GM19193 (cell line): Measurements from ENCODE around the gene SUPT20HL2.

Experiments used
- POLR2A ChIP-seq: IDR thresholded peaks from 4 replicates; pipeline ENCODE4 v1.6.1; 2011; ENCODE audit not compliant: insufficient read depth, insufficient read length; ENCODE audit errors: extremely low read depth

SUPT20HL2 gene

GRCh38 chrX:24314019-24314635 lies at the start of gene SUPT20HL2:
TSS of gene SUPT20HL2 (minus strand) at chrX:24314069. CDS start at chrX:24313315, 754 bp downstream.
- TF ChIP-seq POLR2A = no peak

DNA sequence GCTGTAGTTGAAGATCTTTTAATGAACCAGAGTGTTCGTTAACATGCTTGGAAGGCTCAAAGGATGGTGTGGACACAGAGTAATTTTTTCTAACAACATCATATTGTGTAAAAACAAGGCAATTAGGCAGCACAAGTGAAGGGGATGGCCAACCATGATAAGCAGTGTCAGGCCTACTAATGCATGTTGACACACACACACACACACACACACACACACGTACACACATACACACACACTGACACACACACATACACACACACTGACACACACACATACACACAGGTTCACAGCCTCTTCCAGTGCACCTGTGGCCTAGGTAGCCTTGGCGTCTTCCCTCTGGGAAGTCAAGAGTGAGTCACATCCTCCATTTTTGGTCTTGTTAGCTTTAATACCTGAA lies 46.4 kb upstream of the SUPT20HL2 start, which contains the start of gene SUPT20HL1:
TSS of gene SUPT20HL1 (plus strand) at position 368 of the 400 bp plus-strand sequence. CDS start 2,122 bp downstream, outside the sequence.
- TF ChIP-seq POLR2A = no peak

DNA sequence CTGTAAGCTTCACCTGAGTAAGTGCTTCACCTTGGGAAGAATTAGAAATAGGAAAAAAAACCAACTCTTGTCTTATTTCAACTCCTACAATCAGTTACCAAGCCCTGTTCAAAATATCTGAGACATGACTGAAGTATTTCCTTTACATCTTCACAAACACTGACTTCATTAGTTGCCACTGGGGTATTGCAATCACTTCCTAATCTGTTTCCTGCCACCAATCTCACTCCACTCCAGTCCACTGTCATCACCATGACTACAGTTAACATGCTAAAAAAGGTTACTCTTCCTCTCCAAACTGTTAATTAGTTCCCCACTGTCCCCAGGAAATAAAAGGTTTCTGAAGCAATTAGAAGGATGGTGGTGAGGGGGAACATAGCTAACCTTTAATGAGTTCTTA lies 43.2 kb upstream of the SUPT20HL2 start:
- no peak for TF ChIP-seq POLR2A

- no peak for TF ChIP-seq POLR2A
Observed at GRCh38 chrX:24355095-24355494, 41.2 kb upstream of the SUPT20HL2 start.

DNA sequence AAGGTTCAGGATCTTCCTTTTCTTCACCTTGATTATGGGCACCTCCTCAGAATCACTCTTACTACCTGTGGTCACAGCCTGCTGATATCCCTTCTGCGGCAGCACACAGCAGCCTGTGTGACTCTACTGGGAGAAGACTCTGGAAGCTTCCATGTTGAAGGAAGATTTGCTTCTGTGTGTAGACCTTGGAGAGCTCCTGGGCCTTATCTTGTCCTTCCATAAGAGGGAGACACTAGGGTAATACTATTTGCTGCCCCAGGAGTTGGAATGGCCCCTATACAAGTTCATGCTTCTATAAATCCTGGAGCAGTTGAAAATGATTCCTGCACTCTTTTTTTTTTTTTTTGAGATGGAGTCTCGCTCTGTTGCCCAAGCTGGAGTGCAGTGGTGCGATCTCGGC lies 36.3 kb upstream of the SUPT20HL2 start:
- no peak for TF ChIP-seq POLR2A

DNA sequence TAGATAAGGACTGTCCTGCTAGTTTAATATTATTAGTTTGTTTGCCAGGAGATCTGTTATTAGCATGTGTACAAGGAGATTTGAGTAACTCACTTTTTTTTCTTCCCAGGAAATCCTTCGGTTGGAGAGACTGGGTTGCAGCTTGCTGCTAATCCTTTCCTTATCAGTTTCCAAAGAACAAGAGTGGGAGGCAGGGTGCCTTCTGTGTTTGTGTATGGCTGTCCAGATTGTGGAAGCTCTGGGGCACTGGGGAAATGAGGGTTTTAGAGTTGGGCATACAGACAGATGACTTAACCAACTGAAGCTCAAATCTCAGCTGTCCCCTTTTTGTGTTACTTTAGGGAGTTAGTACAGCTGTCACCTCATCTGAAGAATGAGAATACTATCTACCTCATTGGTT lies 34.0 kb upstream of the SUPT20HL2 start:
- TF ChIP-seq POLR2A = no peak

DNA sequence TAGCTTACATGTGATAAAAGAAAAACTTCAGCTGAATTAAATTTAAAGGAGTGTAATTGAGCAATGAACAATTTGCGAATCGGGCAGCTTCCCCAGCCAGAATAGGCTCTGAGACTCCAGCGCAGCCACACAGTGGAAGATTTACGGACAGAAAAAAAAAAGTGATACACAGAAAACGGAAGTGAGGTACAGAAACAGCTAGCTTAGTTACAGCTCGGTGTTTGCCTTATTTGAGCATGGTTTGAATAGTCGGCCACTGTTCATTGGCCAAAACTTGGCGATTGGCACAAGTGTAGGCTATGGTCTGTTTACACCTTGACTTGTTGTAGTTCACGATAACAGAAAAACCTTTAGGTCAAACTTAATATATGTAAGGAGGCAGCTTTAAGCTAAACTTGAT lies 29.9 kb upstream of the SUPT20HL2 start:
- no peak for TF ChIP-seq POLR2A

DNA sequence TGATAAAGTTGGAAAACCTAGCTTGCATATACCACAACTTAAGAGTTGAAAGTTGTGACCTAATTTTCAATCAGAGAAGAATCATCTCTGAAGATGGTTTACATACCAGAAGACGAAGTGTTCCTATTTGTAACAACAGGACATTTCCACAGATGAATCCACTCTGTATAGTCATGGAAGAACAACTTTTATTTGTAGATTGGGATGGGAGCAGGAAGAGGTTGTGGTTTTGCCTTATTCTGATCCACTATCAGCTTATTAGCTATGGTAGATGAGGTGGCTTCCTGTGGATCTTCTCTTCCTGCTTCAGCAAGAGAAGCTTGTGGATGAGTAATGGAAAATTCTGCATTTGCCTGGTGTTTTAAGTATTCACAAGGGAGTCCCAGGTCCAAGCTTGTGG lies 27.9 kb upstream of the SUPT20HL2 start:
- no peak for TF ChIP-seq POLR2A

GRCh38 chrX:24340501-24340900 lies 26.6 kb upstream of the SUPT20HL2 start:
- TF ChIP-seq POLR2A = no peak

DNA sequence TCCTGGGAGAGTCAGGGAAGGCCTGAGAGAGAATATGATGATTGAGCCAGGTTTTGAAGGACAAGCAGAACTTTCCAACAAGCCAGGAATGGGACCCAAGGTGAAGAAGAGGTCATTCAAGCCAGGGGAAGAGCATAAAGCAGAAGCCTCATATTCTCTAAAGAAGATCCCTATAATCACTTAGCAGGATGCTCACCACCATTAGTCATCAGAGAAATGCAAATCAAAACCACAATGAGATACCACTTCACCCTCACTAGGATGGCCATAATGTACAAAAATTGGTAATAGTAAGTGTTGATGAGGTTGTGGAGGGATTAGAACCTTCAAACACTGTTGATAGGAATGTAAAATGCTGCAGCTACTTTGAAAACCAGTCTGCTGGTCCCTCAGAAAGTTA lies 26.0 kb upstream of the SUPT20HL2 start:
- TF ChIP-seq POLR2A = no peak

DNA sequence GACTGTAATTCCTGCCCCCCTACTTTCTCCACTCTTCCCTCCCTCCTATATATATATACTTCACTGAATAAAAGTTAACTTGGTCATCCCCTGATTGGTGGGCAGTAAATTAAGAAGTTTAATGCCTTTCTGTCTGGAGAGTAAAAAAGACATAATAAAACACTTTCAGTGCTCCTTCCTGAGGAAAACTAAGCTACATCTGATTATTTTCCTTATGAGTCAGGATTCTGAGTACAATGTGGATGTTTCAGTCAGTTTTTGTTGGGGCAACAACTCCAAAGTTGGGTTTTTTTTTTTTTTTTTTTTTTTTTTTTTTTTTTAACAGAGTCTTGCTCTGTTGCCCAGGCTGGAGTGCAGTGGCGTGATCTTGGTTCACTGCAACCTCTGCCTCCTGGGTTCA lies 22.0 kb upstream of the SUPT20HL2 start:
- TF ChIP-seq POLR2A = no peak

GRCh38 chrX:24334461-24334860 lies 20.6 kb upstream of the SUPT20HL2 start:
- no peak for TF ChIP-seq POLR2A

- no peak for TF ChIP-seq POLR2A
Observed at GRCh38 chrX:24333371-24333770, 19.5 kb upstream of the SUPT20HL2 start.

DNA sequence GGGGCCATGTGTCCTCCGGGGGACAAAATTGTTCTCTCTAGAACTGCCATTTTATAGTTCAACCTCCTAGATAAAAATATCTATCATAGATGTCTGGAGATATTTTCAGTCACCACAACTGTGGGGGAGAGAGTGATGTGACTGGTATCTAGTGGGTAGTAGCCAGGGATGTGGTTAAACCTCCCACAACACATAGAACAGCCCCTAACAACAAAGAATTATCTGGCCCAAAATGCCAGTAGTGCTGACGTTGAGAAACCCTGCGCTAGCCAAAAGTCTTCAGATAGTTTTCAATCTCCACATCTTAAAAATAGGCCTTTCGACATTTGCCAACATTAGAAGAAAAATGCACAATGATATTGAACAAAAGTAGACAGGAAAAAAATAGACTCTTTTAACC lies 19.0 kb upstream of the SUPT20HL2 start:
- no peak for TF ChIP-seq POLR2A

GRCh38 chrX:24325231-24325630 lies 11.4 kb upstream of the SUPT20HL2 start:
- TF ChIP-seq POLR2A = no peak

DNA sequence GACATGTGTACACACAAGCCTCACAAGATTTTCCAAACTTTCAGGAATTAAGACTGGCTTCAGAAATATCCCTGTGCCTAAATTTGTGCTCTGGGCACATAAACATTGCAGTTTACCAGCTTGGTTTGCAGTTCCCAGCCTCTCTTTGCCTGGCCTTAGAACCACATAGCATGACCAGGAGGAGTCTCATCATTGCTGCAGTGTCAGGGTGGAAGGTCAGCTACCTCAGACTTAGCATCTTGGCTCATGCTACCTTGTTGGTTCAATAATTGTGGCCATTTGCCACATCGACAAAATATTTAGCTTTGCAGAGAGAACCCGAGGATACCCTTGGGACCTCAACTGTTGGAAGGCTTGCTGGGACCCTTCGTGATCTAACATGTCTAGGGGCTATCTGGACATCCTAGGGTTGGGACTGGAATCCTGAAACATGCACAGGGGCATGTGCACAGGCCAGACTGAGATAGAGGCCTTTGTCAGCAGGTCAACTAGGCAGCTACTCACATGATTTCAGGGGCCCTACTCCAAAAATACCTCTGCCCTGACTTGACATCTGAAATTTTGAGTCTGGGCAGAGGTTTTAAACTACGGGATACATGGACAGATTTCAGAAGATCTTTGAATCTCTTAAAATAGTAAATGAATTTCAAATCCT lies 8.0 kb upstream of the SUPT20HL2 start:
- TF ChIP-seq POLR2A = no peak
